Measurements from ENCODE around the gene SUSD5.

- no peak for TF ChIP-seq CTCF (IDR thresholded peaks at IDR 0.05; ENCODE audit: low read length)
- no peak for TF ChIP-seq EZH2 (optimal IDR thresholded peaks at IDR 0.05; ENCODE audit: low read depth, low read length)
- no peak for TF ChIP-seq EZH2phosphoT487 (IDR thresholded peaks at IDR 0.05; ENCODE audit: low read length)
Measured at GRCh38 chr3:33174711-33175414, 43.7 kb downstream of the SUSD5 start.

Data from MM.1S (cell line).